Thyroid gland (tissue), 4 donors: ENCODE results near the gene SOCS7.

ENCODE experiments used
- POLR2A ChIP-seq, 2 donors: fragments of 450-650 bp; IDR thresholded peaks; one replicate each; pipeline ENCODE4 v1.6.1; 2017; ENCODE audit warnings: antibody characterized with exemption in 2 of 2, mild to moderate bottlenecking in 2 of 2, moderate library complexity in 1 of 2
- TF ChIP-seq, protein P1 (sequence below), 6 experiments: fragments of 200-600 bp in 3 of 6; fragments of 450-650 bp in 3 of 6; sonication (generic) in 3 of 6; IDR thresholded peaks; one replicate each; pipeline ENCODE4 v1.5.1; 2016 to 2019; ENCODE audit warnings: antibody characterized with exemption in 6 of 6, mild to moderate bottlenecking in 2 of 6, inconsistent platforms in 1 of 6, moderate library complexity in 1 of 6

GRCh38 chr17:38338053-38338452 is 13.6 kb upstream of the SOCS7 start:
- TF ChIP-seq, protein P1, sequence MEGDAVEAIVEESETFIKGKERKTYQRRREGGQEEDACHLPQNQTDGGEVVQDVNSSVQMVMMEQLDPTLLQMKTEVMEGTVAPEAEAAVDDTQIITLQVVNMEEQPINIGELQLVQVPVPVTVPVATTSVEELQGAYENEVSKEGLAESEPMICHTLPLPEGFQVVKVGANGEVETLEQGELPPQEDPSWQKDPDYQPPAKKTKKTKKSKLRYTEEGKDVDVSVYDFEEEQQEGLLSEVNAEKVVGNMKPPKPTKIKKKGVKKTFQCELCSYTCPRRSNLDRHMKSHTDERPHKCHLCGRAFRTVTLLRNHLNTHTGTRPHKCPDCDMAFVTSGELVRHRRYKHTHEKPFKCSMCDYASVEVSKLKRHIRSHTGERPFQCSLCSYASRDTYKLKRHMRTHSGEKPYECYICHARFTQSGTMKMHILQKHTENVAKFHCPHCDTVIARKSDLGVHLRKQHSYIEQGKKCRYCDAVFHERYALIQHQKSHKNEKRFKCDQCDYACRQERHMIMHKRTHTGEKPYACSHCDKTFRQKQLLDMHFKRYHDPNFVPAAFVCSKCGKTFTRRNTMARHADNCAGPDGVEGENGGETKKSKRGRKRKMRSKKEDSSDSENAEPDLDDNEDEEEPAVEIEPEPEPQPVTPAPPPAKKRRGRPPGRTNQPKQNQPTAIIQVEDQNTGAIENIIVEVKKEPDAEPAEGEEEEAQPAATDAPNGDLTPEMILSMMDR (IDR thresholded peaks at IDR 0.05): no peak
- TF ChIP-seq POLR2A (IDR thresholded peaks at IDR 0.05): no peak
